DOHH2 (cell line): Measurements from ENCODE around the gene CASP6.

Experiments used
- H3F3A ChIP-seq: fragments of 200-600 bp; sonication (generic), shearing (Covaris generic); 2 replicates; pipeline ENCODE4 v1.6.0; 2016; ENCODE audit warnings: antibody characterized with exemption, mild to moderate bottlenecking; ENCODE audit not compliant: control insufficient read depth, insufficient read depth
- H3K27ac ChIP-seq: fragments of 200-600 bp; sonication (generic); 2 replicates; pipeline ENCODE4 v1.5.1; 2014; ENCODE audit warnings: low read depth, mild to moderate bottlenecking, low read length, moderate library complexity
- H3K27me3 ChIP-seq: fragments of 200-600 bp; sonication (generic); 2 replicates; pipeline ENCODE4 v1.6.1; 2014; ENCODE audit warnings: mild to moderate bottlenecking, low read length, mixed read lengths; ENCODE audit not compliant: control insufficient read depth
- H3K36me3 ChIP-seq: fragments of 200-600 bp; sonication (generic); 2 replicates; pipeline ENCODE4 v1.6.1; 2014; ENCODE audit warnings: mild to moderate bottlenecking, low read length, moderate library complexity, mixed read lengths; ENCODE audit not compliant: control insufficient read depth
- H3K4me1 ChIP-seq: fragments of 200-600 bp; sonication (generic); 2 replicates; pipeline ENCODE4 v1.6.1; 2014; ENCODE audit warnings: mild to moderate bottlenecking, low read length, mixed read lengths; ENCODE audit not compliant: control insufficient read depth
- H3K4me2 ChIP-seq: fragments of 200-600 bp; sonication (generic); 2 replicates; pipeline ENCODE4 v1.6.0; 2014; ENCODE audit warnings: mild to moderate bottlenecking, low read length, moderate library complexity
- H3K4me3 ChIP-seq: fragments of 200-600 bp; sonication (generic); 2 replicates; pipeline ENCODE4 v1.5.1; 2014; ENCODE audit warnings: mild to moderate bottlenecking, low read length, mixed read lengths
- H3K79me2 ChIP-seq: fragments of 200-600 bp; sonication (generic); 2 replicates; pipeline ENCODE4 v1.6.1; 2014; ENCODE audit warnings: mild to moderate bottlenecking, low read length, mixed read lengths; ENCODE audit not compliant: control insufficient read depth
- H3K9me2 ChIP-seq: fragments of 200-600 bp; sonication (generic); replicated peaks from 2 replicates; pipeline ENCODE4 v1.6.1; 2014; ENCODE audit warnings: mild to moderate bottlenecking, low read length, mixed read lengths; ENCODE audit not compliant: control insufficient read depth
- H3K9me3 ChIP-seq: fragments of 200-600 bp; sonication (generic); 2 replicates; pipeline ENCODE4 v1.6.1; 2014; ENCODE audit warnings: antibody characterized with exemption, low read length, mixed read lengths; ENCODE audit not compliant: control insufficient read depth, insufficient read depth
- H4K20me1 ChIP-seq: fragments of 200-600 bp; sonication (generic); 2 replicates; pipeline ENCODE4 v1.6.0; 2014; ENCODE audit warnings: low read depth, mild to moderate bottlenecking, antibody characterized with exemption, low read length, moderate library complexity; ENCODE audit not compliant: control insufficient read depth, insufficient read depth
- EZH2phosphoT487 ChIP-seq: fragments of 200-600 bp; sonication (generic); IDR thresholded peaks from 2 replicates; pipeline ENCODE4 v1.6.1; 2017; ENCODE audit warnings: borderline replicate concordance, mild to moderate bottlenecking, antibody characterized with exemption, low read length, moderate library complexity, mixed read lengths
- TF ChIP-seq, protein P1 (sequence below): fragments of 200-600 bp; sonication (generic); IDR thresholded peaks from one replicate; pipeline ENCODE4 v1.5.1; 2014; ENCODE audit warnings: antibody characterized with exemption, mild to moderate bottlenecking, low read depth, low read length; ENCODE audit not compliant: poor library complexity, severe bottlenecking

CASP6 gene

DNA sequence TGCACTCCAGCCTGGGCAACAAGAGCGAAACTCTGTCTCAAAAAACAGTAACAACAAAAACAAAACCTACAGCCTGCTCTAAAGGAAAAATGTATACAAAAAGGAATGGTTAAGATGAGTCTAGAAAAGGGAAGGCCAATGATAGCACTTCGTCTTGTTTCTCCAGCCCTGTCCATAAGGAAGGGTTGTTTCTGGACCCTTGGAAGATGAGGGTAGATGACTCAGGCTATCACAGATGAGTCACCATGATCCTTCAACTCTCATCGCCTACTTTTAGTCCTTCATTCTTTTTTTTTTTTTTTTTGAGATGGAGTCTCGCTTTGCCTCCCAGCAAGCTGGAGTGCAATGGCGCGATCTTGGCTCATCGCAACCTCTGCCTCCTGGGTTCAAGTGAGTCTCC lies 17.8 kb upstream of the CASP6 start:
- Histone ChIP-seq H3K79me2 (peaks cover 62% of the 10 kb centered on the region), H3F3A (peaks cover 7% of the 10 kb centered on the region), H3K4me2 (no peak overlapping the region), H3K27ac (no peak overlapping the region), H3K36me3 (peaks cover 21% of the 10 kb centered on the region), H3K4me3 (no peak overlapping the region), H4K20me1 (no peaks in the 10 kb centered on the region), H3K9me3 (no peaks in the 10 kb centered on the region), H3K27me3 (no peaks in the 10 kb centered on the region), H3K9me2 (no peaks in the 10 kb centered on the region), H3K4me1 (peaks cover 25% of the 10 kb centered on the region)
- no peak for TF ChIP-seq EZH2phosphoT487
- TF ChIP-seq, protein P1, sequence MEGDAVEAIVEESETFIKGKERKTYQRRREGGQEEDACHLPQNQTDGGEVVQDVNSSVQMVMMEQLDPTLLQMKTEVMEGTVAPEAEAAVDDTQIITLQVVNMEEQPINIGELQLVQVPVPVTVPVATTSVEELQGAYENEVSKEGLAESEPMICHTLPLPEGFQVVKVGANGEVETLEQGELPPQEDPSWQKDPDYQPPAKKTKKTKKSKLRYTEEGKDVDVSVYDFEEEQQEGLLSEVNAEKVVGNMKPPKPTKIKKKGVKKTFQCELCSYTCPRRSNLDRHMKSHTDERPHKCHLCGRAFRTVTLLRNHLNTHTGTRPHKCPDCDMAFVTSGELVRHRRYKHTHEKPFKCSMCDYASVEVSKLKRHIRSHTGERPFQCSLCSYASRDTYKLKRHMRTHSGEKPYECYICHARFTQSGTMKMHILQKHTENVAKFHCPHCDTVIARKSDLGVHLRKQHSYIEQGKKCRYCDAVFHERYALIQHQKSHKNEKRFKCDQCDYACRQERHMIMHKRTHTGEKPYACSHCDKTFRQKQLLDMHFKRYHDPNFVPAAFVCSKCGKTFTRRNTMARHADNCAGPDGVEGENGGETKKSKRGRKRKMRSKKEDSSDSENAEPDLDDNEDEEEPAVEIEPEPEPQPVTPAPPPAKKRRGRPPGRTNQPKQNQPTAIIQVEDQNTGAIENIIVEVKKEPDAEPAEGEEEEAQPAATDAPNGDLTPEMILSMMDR = no peak

- peaks cover 21% of the 10 kb centered on the region for H3K4me1 ChIP-seq
- no peak for TF ChIP-seq EZH2phosphoT487
- TF ChIP-seq, protein P1 = no peak
- peaks cover 26% of the 10 kb centered on the region for H3K36me3 ChIP-seq
- H3K4me3 ChIP-seq = no peak overlapping the region
- H3F3A ChIP-seq = peaks cover 7% of the 10 kb centered on the region
- H3K9me2 ChIP-seq = no peaks in the 10 kb centered on the region
- H3K9me3 ChIP-seq = no peaks in the 10 kb centered on the region
- H3K4me2 ChIP-seq = no peak overlapping the region
- H3K79me2 ChIP-seq = peaks cover 50% of the 10 kb centered on the region
- H4K20me1 ChIP-seq = no peaks in the 10 kb centered on the region
- H3K27me3 ChIP-seq = no peaks in the 10 kb centered on the region
- H3K27ac ChIP-seq = no peak overlapping the region
These were observed 16.4 kb upstream of the CASP6 start for GRCh38 chr4:109719604-109720003.

DNA sequence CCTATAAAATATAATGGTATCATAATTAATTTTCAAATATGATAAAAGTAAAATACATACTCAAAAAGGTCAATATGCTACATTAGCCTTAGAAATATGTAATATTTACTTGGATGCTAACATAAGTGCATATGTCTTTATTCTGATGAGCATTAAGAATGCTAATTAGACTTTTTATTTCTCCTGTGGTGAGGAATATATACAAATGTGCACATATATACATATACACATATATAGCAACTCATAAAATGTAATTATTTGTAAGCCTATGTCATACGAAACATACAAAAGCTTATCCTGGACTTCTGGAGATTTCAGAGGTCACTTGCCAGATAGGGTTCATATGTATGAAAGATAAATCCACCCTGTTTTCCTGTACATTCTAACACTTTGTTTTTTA lies 15.5 kb upstream of the CASP6 start:
- Histone ChIP-seq H3K27me3 (no peaks in the 10 kb centered on the region), H3K4me2 (no peak overlapping the region), H3K9me3 (no peaks in the 10 kb centered on the region), H3K4me3 (no peak overlapping the region), H4K20me1 (no peaks in the 10 kb centered on the region), H3K36me3 (peaks cover 31% of the 10 kb centered on the region), H3K79me2 (peaks cover 44% of the 10 kb centered on the region), H3F3A (peaks cover 7% of the 10 kb centered on the region), H3K27ac (no peak overlapping the region), H3K9me2 (no peaks in the 10 kb centered on the region), H3K4me1 (peaks cover 13% of the 10 kb centered on the region)
- TF ChIP-seq, protein P1 = no peak
- TF ChIP-seq EZH2phosphoT487 = no peak
